HepG2 (cell line): ENCODE results near the gene CABLES1. TPM values are rescaled to one million over a fixed set of nuclear protein-coding genes. Genes with fewer than 3 reads are reported as not detected.
"Not testable (repeated sequence)": the region's sequence is repeated elsewhere in the genome, so short reads cannot be mapped to it uniquely, and the experiment has no call there.

Source experiments
- ATAC-seq: fragments of 200-7000 bp; cut with Tn5 transposase; 3 replicates; pipeline ENCODE4 v1.9.1; 2020; ENCODE audit warnings: mild to moderate bottlenecking, moderate library complexity
- BruUV-seq: library from RNA; stranded (reverse); fragments of 400-500 nt; replicated peaks from 2 replicates; lab custom pipeline; 2021; lab: Mats Ljungman, UMichigan
- CTCF ChIA-PET: fragments of 300-600 bp; formaldehyde crosslinking; extraction: SDS; loops from one replicate; lab custom pipeline; 2021; ENCODE audit warnings: low total read pairs, inconsistent platforms, low intra/inter-chr PET ratio; lab: Yijun Ruan, JAX
- POLR2A ChIA-PET: fragments of 350-600 bp; sonication (Branson Sonifier 250); formaldehyde crosslinking; loops from one replicate; lab custom pipeline; 2020; ENCODE audit warnings: antibody characterized with exemption, inconsistent platforms; lab: Yijun Ruan, JAX
- DNase-seq: peaks from one replicate; pipeline ENCODE4 v3.0.0-alpha.2; 2015; ENCODE audit warnings: low spot score
- FAIRE-seq: peaks from 3 replicates; lab custom pipeline; 2011; peaks lifted over from hg19 to GRCh38; lab: Jason Lieb, UNC
- H2AFZ ChIP-seq: one replicate; pipeline ENCODE4 v1.6.1; 2011; ENCODE audit warnings: low read length, inconsistent platforms
- H3K27ac ChIP-seq: fragments of 300-600 bp; 3 replicates; pipeline ENCODE4 v1.8.0; 2011; ENCODE audit warnings: mixed run types, mild to moderate bottlenecking, mixed read lengths, low read length, inconsistent platforms; ENCODE audit not compliant: insufficient read depth; ENCODE audit errors: extremely low read length
- H3K27me3 ChIP-seq, 2 experiments: fragments of 200-600 bp in 1 of 2; 2 replicates in 1 of 2; 3 replicates in 1 of 2; pipeline versions ENCODE4 v1.6.0 to v1.8.0; 2011; ENCODE audit warnings: low read length in 2 of 2, mild to moderate bottlenecking in 2 of 2, moderate library complexity in 2 of 2, inconsistent platforms in 1 of 2; ENCODE audit not compliant: insufficient read depth in 2 of 2, control insufficient read depth in 1 of 2
- H3K36me3 ChIP-seq, 2 experiments: fragments of 200-600 bp in 1 of 2; replicated peaks in 1 of 2; 2 replicates in 1 of 2; 3 replicates in 1 of 2; pipeline versions ENCODE4 v1.5.1 to v1.8.0; 2011; ENCODE audit warnings: low read length in 2 of 2, inconsistent platforms in 1 of 2; ENCODE audit not compliant: insufficient read depth in 2 of 2, control insufficient read depth in 1 of 2
- H3K4me1 ChIP-seq: 2 replicates; pipeline ENCODE4 v1.5.1; 2012; ENCODE audit warnings: low read length, inconsistent platforms; ENCODE audit not compliant: insufficient read depth
- H3K4me2 ChIP-seq: 2 replicates; pipeline ENCODE4 v1.6.0; 2011; ENCODE audit warnings: low read depth, low read length, inconsistent platforms
- H3K4me3 ChIP-seq, 3 experiments: fragments of 200-600 bp in 1 of 3; sonication (generic), shearing (Covaris generic) in 1 of 3; replicated peaks in 1 of 3; 2 replicates each; pipeline ENCODE4 v1.5.1; 2011 to 2016; ENCODE audit warnings: low read length in 3 of 3, inconsistent platforms in 2 of 3, low read depth in 2 of 3, mild to moderate bottlenecking in 2 of 3, control low read depth in 1 of 3, mixed read lengths in 1 of 3; ENCODE audit not compliant: insufficient read depth in 1 of 3
- H3K79me2 ChIP-seq: one replicate; pipeline ENCODE4 v1.6.1; 2011; ENCODE audit warnings: low read length, inconsistent platforms; ENCODE audit not compliant: insufficient read depth
- H3K9ac ChIP-seq: 2 replicates; pipeline ENCODE4 v1.6.0; 2011; ENCODE audit warnings: mild to moderate bottlenecking, low read depth, low read length, inconsistent platforms; ENCODE audit not compliant: insufficient read depth
- H3K9me3 ChIP-seq: 2 replicates; pipeline ENCODE4 v1.5.1; 2012; ENCODE audit warnings: mild to moderate bottlenecking, low read length
- H4K20me1 ChIP-seq: 2 replicates; pipeline ENCODE4 v1.6.0; 2011; ENCODE audit warnings: inconsistent platforms, mild to moderate bottlenecking, low read length, moderate library complexity; ENCODE audit not compliant: insufficient read depth
- AHR ChIP-seq: IDR thresholded peaks from 2 replicates; pipeline ENCODE4 v1.6.1; 2018; ENCODE audit warnings: missing genetic modification reagents, missing compliant biosample characterization
- CEBPG ChIP-seq: IDR thresholded peaks from 2 replicates; pipeline ENCODE4 v1.6.1; 2016
- CHD2 ChIP-seq: IDR thresholded peaks from 2 replicates; pipeline ENCODE4 v1.6.1; 2011; ENCODE audit warnings: low read depth, low read length, improper control_type of control experiment
- KDM4B ChIP-seq: sonication (generic); formaldehyde crosslinking; IDR thresholded peaks from 2 replicates; pipeline ENCODE4 v1.4.0; 2020; ENCODE audit warnings: missing genetic modification reagents
- MYC ChIP-seq: sonication (generic); formaldehyde crosslinking; IDR thresholded peaks from 2 replicates; pipeline ENCODE4 v1.9.0; 2021; ENCODE audit warnings: missing genetic modification reagents, borderline replicate concordance
- RAD21 ChIP-seq: fragments of 450-650 bp; formaldehyde crosslinking; IDR thresholded peaks from 2 replicates; pipeline ENCODE4 v1.5.0; 2020; ENCODE audit warnings: mild to moderate bottlenecking
- RFXAP ChIP-seq: sonication (generic); formaldehyde crosslinking; IDR thresholded peaks from 2 replicates; pipeline ENCODE4 v1.4.0; 2020; ENCODE audit warnings: missing genetic modification reagents, borderline replicate concordance
- ZBTB1 ChIP-seq: sonication (generic); formaldehyde crosslinking; IDR thresholded peaks from 2 replicates; pipeline ENCODE4 v1.4.0; 2020; ENCODE audit warnings: missing genetic modification reagents, borderline replicate concordance
- ZNF530 ChIP-seq: sonication (generic); formaldehyde crosslinking; IDR thresholded peaks from 2 replicates; pipeline ENCODE4 v1.5.0; 2020; ENCODE audit warnings: low read depth, mild to moderate bottlenecking, missing genetic modification reagents
- ZNF549 ChIP-seq: sonication (generic); formaldehyde crosslinking; IDR thresholded peaks from 2 replicates; pipeline ENCODE4 v1.5.0; 2020; ENCODE audit warnings: missing genetic modification reagents
- ZNF572 ChIP-seq: sonication (generic); formaldehyde crosslinking; IDR thresholded peaks from 2 replicates; pipeline ENCODE4 v1.5.1; 2020; ENCODE audit warnings: mild to moderate bottlenecking, missing genetic modification reagents
- WGBS: methylation state at CpG from one replicate; pipeline ENCODE4 v1.1.6; 2017; ENCODE audit warnings: low lambda C conversion rate; 5-methylcytosine and 5-hydroxymethylcytosine counted together
- in situ Hi-C: cut with HindIII; loops from 2 replicates; pipeline ENCODE4 v1.10.0; 2017; ENCODE audit warnings: low pct_unique_long_range_greater_than_20kb; ENCODE audit not compliant: extremely low pct_ligation_motif_present
- intact Hi-C: fragments of 100-400 bp; cut with micrococcal nuclease; formaldehyde crosslinking; loops from one replicate; pipeline ENCODE4 v1.10.0; 2022; ENCODE audit not compliant: unreplicated experiment
- polyA plus RNA-seq, 8 experiments: library from polyadenylated mRNA; depleted of rRNA in 3 of 8; stranded (reverse) in 7 of 8; unstranded in 1 of 8; fragments of >200 nt; fragmentation: Illumina TruSeq in 4 of 8; extraction: Trizol in 4 of 8; gene quantifications; 2 replicates each; pipeline versions ENCODE4 v1.2.1 to v1.2.3, GENCODE V29; 2011 to 2016; ENCODE audit warnings: low read depth in 4 of 8, missing spikeins in 1 of 8, mixed read lengths in 1 of 8; ENCODE audit not compliant: insufficient read depth in 1 of 8
- total RNA-seq, 5 experiments: library from RNA; depleted of rRNA; stranded (reverse); fragments of >200 nt; fragmentation: Illumina TruSeq; extraction: Trizol; gene quantifications; 2 replicates each; pipeline ENCODE4 v1.2.3, GENCODE V29; 2016; ENCODE audit warnings: low read depth in 1 of 5
- TF ChIP-seq, protein P1 (sequence below): sonication (generic); formaldehyde crosslinking; IDR thresholded peaks from 2 replicates; pipeline ENCODE4 v1.4.0; 2020; ENCODE audit warnings: low read depth, mild to moderate bottlenecking, missing genetic modification reagents
- TF ChIP-seq, protein P2 (sequence below): fragments of 450-650 bp; IDR thresholded peaks from 2 replicates; pipeline ENCODE4 v1.6.1; 2017

The CABLES1 gene
- total and polyA plus RNA-seq, 2 of the 13 experiments (the other 11 are each of a cell fraction or from before 2014, with no cell fraction given) = 14.7 to 25.8 TPM

DNA sequence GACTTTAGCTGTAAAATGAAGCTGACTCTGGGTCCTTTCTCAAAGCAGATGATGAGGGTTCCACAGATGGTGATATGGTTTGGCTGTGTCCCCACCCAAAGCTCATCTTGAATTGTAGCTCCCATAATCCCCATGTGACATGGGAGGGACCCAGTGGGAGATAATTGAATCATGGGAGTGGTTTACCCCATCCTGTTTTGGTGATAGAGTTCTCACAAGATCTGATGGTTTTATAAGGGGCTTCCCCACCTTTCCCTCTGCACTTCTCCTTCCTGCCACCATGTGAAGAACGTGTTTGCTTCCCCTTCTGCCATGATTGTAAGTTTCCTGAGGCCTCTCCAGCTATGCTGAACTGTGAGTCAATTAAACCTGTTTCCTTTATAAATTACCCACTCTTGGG is 133.8 kb downstream of the CABLES1 start:
- H2AFZ ChIP-seq, DNase-seq, in situ Hi-C loops, CTCF ChIA-PET, FAIRE-seq, H3K79me2 ChIP-seq, H3K27ac ChIP-seq, H3K27me3 ChIP-seq, POLR2A ChIA-PET, BruUV-seq, H3K4me1 ChIP-seq, H3K4me3 ChIP-seq, H3K36me3 ChIP-seq, H3K4me2 ChIP-seq, ATAC-seq, H4K20me1 ChIP-seq, H3K9ac ChIP-seq: not testable (repeated sequence)
- H3K9me3 ChIP-seq = peaks cover 17% of the 10 kb centered on the region
- intact Hi-C loops = loop anchor here (5.0 kb wide), 1 partner anchor 387 kb away; no protein-coding TSS in a partner anchor
- 75% methylated on average over 1 of the region's 1 CpG for WGBS

DNA sequence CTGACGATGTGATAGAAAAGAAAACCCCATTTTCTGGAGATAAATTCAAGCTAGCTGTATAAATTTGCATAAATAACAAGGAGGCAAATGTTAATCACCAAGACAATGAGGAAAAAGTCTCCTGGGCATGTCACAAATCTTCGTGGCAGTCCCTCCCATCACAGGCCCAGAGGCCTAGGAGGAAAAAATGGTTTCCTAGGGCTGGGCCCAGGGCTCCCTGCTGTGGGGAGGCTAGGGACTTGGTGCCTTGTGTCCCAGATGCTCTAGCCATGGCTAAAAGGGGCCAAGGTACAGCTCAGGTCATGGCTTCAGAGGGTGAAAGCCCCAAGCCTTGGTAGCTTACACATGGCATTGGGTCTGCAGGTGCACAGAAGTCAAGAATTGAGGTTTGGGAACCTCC is 134.6 kb downstream of the CABLES1 start:
- no peak overlapping the region for H3K4me3 ChIP-seq
- ChIA-PET CTCF (no interaction called here), POLR2A (no interaction called here)
- FAIRE-seq (no peak), DNase-seq (no peak), ATAC-seq (no peak)
- no peak for TF ChIP-seq KDM4B (CRISPR knock-in tag)
- no peak for TF ChIP-seq ZNF549
- TF ChIP-seq AHR (CRISPR knock-in tag) = no peak
- no peak for TF ChIP-seq ZBTB1 (CRISPR knock-in tag)
- TF ChIP-seq, protein P1, sequence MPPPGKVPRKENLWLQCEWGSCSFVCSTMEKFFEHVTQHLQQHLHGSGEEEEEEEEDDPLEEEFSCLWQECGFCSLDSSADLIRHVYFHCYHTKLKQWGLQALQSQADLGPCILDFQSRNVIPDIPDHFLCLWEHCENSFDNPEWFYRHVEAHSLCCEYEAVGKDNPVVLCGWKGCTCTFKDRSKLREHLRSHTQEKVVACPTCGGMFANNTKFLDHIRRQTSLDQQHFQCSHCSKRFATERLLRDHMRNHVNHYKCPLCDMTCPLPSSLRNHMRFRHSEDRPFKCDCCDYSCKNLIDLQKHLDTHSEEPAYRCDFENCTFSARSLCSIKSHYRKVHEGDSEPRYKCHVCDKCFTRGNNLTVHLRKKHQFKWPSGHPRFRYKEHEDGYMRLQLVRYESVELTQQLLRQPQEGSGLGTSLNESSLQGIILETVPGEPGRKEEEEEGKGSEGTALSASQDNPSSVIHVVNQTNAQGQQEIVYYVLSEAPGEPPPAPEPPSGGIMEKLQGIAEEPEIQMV (CRISPR knock-in tag) = no peak
- TF ChIP-seq ZNF530 (CRISPR knock-in tag) = no peak
- no peak for TF ChIP-seq RFXAP (CRISPR knock-in tag)
- TF ChIP-seq MYC (CRISPR knock-in tag) = no peak
- TF ChIP-seq, protein P2, sequence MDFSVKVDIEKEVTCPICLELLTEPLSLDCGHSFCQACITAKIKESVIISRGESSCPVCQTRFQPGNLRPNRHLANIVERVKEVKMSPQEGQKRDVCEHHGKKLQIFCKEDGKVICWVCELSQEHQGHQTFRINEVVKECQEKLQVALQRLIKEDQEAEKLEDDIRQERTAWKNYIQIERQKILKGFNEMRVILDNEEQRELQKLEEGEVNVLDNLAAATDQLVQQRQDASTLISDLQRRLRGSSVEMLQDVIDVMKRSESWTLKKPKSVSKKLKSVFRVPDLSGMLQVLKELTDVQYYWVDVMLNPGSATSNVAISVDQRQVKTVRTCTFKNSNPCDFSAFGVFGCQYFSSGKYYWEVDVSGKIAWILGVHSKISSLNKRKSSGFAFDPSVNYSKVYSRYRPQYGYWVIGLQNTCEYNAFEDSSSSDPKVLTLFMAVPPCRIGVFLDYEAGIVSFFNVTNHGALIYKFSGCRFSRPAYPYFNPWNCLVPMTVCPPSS = no peak
- TF ChIP-seq ZNF572 (CRISPR knock-in tag) = no peak
- TF ChIP-seq CEBPG (CRISPR knock-in tag) = no peak
- no peak for TF ChIP-seq CHD2
- no peak for TF ChIP-seq RAD21 (CRISPR knock-in tag)
- WGBS = 59% methylated on average over 2 of the region's 2 CpGs
- H2AFZ ChIP-seq = no peak overlapping the region
- H3K27ac ChIP-seq = no peak overlapping the region
- H3K27me3 ChIP-seq = no peaks in the 10 kb centered on the region
- in situ Hi-C loops (no loop called here), intact Hi-C loops (loop anchor here (5.0 kb wide), 1 partner anchor 388 kb away; no protein-coding TSS in a partner anchor)
- no peak overlapping the region for H3K4me2 ChIP-seq
- H3K9me3 ChIP-seq = peaks cover 17% of the 10 kb centered on the region
- no TSS peak for BruUV-seq
- H3K9ac ChIP-seq = no peak overlapping the region
- H3K79me2 ChIP-seq = no peaks in the 10 kb centered on the region
- no peaks in the 10 kb centered on the region for H3K36me3 ChIP-seq
- no peaks in the 10 kb centered on the region for H3K4me1 ChIP-seq
- H4K20me1 ChIP-seq = no peaks in the 10 kb centered on the region
